CD4-positive, alpha-beta T cell (primary cell): ENCODE results near the gene OAT. TPM values are rescaled to one million over a fixed set of nuclear protein-coding genes. Genes with fewer than 3 reads are reported as not detected.

ENCODE experiments used
- ATAC-seq: fragments of 200-7000 bp; cut with Tn5 transposase; one replicate; pipeline ENCODE4 v1.10.0; 2022; ENCODE audit warnings: mild to moderate bottlenecking; ENCODE audit not compliant: poor library complexity
- CTCF ChIA-PET: fragments of 350-600 bp; sonication (Branson Sonifier 250); formaldehyde crosslinking; loops from one replicate; lab custom pipeline; 2021; ENCODE audit warnings: antibody characterized with exemption, inconsistent platforms; lab: Charles Lee
- POLR2A ChIA-PET: fragments of 350-600 bp; sonication (Branson Sonifier 250); formaldehyde crosslinking; loops from one replicate; lab custom pipeline; 2021; ENCODE audit warnings: antibody characterized with exemption, inconsistent platforms; lab: Charles Lee
- DNase-seq, 14 experiments: peaks; one replicate each; pipeline ENCODE4 v3.0.0-alpha.2; 2013 to 2020; ENCODE audit warnings: mixed read lengths in 2 of 14
- H3K27ac ChIP-seq, 2 donors: one replicate each; pipeline versions ENCODE4 v1.5.1 to v1.7.0; 2013; ENCODE audit warnings: low read length in 2 of 2, low read depth in 1 of 2, mild to moderate bottlenecking in 1 of 2
- H3K27me3 ChIP-seq, 2 experiments: 1 replicate in 1 of 2; 2 replicates in 1 of 2; pipeline versions ENCODE4 v1.6.1 to v1.7.0; 2013; ENCODE audit warnings: low read length in 2 of 2, control low read depth in 1 of 2, mild to moderate bottlenecking in 1 of 2, moderate library complexity in 1 of 2; ENCODE audit not compliant: insufficient read depth in 2 of 2, control insufficient read depth in 1 of 2
- H3K36me3 ChIP-seq: one replicate; pipeline ENCODE4 v1.6.1; 2013; ENCODE audit warnings: low read length, control low read depth; ENCODE audit not compliant: insufficient read depth
- H3K4me1 ChIP-seq: one replicate; pipeline ENCODE4 v1.6.1; 2013; ENCODE audit warnings: low read length, control low read depth; ENCODE audit not compliant: insufficient read depth
- H3K4me3 ChIP-seq: one replicate; pipeline ENCODE4 v1.5.1; 2013; ENCODE audit warnings: mild to moderate bottlenecking, low read length, moderate library complexity
- H3K9me3 ChIP-seq, 2 experiments: 1 replicate in 1 of 2; 2 replicates in 1 of 2; pipeline versions ENCODE4 v1.6.1 to v1.7.0; 2013; ENCODE audit warnings: low read length in 2 of 2, mild to moderate bottlenecking in 2 of 2, control low read depth in 1 of 2, moderate library complexity in 1 of 2; ENCODE audit not compliant: control insufficient read depth in 1 of 2, insufficient read depth in 1 of 2
- H3K27ac Mint-ChIP-seq: one replicate; pipeline ENCODE4 v1.8.0; 2020; ENCODE audit warnings: mixed read lengths
- H3K27me3 Mint-ChIP-seq: one replicate; pipeline ENCODE4 v1.8.0; 2021; ENCODE audit warnings: mixed read lengths
- H3K36me3 Mint-ChIP-seq: one replicate; pipeline ENCODE4 v1.8.0; 2021; ENCODE audit warnings: low read depth, mixed read lengths
- H3K4me1 Mint-ChIP-seq: one replicate; pipeline ENCODE4 v1.8.0; 2021; ENCODE audit warnings: low read depth, mixed read lengths
- H3K4me3 Mint-ChIP-seq: one replicate; pipeline ENCODE4 v1.8.0; 2020; ENCODE audit warnings: mild to moderate bottlenecking, mixed read lengths
- H3K9me3 Mint-ChIP-seq: one replicate; pipeline ENCODE4 v1.8.0; 2020; ENCODE audit warnings: mixed read lengths
- intact Hi-C, 2 experiments: fragments of 100-400 bp; cut with DNase I in 1 of 2; cut with micrococcal nuclease in 1 of 2; formaldehyde crosslinking; loops; one replicate each; pipeline versions ENCODE4 v1.15.1 to v1.9.0; 2023 to 2025; cut with DNase I, micrococcal nuclease
- total RNA-seq, 174 experiments: library from RNA in 2 of 174; stranded (reverse) in 2 of 174; gene quantifications; one replicate each; pipeline ENCODE4 v1.2.3 and lab custom pipeline; 2021 to 2026
- TF ChIP-seq, protein P1 (sequence below): fragments of 200-600 bp; IDR thresholded peaks from one replicate; pipeline ENCODE4 v1.8.0; 2022; ENCODE audit warnings: antibody characterized with exemption, mild to moderate bottlenecking

The OAT gene
- total RNA-seq, 2 experiments from 2014 or later, result 48.5 to 54.9 TPM

- Mint-ChIP-seq H3K27ac (no peak overlapping the region), H3K9me3 (no peaks in the 10 kb centered on the region), H3K27me3 (peaks cover 54% of the 10 kb centered on the region), H3K4me3 (no peak overlapping the region), H3K36me3 (no peaks in the 10 kb centered on the region), H3K4me1 (no peaks in the 10 kb centered on the region)
- ChIA-PET CTCF (interaction anchor here (1.0 kb wide), 1 partner anchor 16 kb away, joined by 3 read pairs; no protein-coding TSS in a partner anchor), POLR2A (no interaction called here)
- Histone ChIP-seq H3K4me1 (no peaks in the 10 kb centered on the region), H3K27me3 (peaks cover 22 to 32% of the 10 kb centered on the region in 2 experiments), H3K4me3 (no peak overlapping the region), H3K9me3 (peaks cover 0 to 5% of the 10 kb centered on the region in 2 experiments), H3K36me3 (no peaks in the 10 kb centered on the region), H3K27ac (no peak overlapping the region)
- TF ChIP-seq, protein P1, sequence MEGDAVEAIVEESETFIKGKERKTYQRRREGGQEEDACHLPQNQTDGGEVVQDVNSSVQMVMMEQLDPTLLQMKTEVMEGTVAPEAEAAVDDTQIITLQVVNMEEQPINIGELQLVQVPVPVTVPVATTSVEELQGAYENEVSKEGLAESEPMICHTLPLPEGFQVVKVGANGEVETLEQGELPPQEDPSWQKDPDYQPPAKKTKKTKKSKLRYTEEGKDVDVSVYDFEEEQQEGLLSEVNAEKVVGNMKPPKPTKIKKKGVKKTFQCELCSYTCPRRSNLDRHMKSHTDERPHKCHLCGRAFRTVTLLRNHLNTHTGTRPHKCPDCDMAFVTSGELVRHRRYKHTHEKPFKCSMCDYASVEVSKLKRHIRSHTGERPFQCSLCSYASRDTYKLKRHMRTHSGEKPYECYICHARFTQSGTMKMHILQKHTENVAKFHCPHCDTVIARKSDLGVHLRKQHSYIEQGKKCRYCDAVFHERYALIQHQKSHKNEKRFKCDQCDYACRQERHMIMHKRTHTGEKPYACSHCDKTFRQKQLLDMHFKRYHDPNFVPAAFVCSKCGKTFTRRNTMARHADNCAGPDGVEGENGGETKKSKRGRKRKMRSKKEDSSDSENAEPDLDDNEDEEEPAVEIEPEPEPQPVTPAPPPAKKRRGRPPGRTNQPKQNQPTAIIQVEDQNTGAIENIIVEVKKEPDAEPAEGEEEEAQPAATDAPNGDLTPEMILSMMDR, result no peak
- DNase-seq (no peak), ATAC-seq (no peak)
- intact Hi-C loops, result no loop called here
Measured at GRCh38 chr10:124380256-124380995, 38.3 kb downstream of the OAT start.

DNA sequence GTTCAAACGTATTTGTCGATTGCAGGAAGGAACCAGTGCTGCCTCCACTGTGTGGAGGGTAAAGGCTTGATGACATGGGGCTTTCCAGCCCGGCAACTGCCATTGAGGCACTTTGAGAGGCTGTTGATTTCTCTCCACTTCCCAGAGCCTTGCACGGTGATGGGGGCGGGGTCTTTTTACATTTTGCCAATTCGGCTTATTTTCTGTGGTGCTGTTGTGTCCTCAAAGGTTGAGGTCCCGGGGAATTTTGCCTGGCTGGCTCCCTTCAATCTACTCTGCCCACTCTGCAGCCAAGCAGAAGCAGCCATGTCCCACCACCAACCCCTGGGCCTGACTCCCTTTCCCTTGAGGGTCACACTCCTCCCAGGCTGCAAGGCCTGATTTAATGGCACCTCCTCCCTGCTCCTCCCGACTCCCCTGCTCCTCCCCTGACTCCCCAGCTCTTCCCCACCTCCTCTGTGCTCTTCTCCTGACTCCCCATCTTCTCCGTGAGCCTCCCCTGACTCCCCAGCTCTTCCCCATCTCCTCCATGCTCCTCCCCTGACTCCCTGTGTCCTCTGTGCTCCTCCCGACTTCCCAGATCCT lies 39.0 kb downstream of the OAT start:
- intact Hi-C loops, result no loop called here
- no peak overlapping the region for H3K4me3 Mint-ChIP-seq
- H3K27ac Mint-ChIP-seq, result no peak overlapping the region
- ATAC-seq, result no peak
- peaks cover 54% of the 10 kb centered on the region for H3K27me3 Mint-ChIP-seq
- H3K9me3 Mint-ChIP-seq, result no peaks in the 10 kb centered on the region
- H3K4me1 Mint-ChIP-seq, result no peaks in the 10 kb centered on the region
- no peak overlapping the region for H3K4me3 ChIP-seq
- peaks cover 0 to 5% of the 10 kb centered on the region in 2 experiments for H3K9me3 ChIP-seq
- no peaks in the 10 kb centered on the region for H3K4me1 ChIP-seq
- H3K36me3 ChIP-seq, result no peaks in the 10 kb centered on the region
- no peak for DNase-seq
- no peak overlapping the region for H3K27ac ChIP-seq
- ChIA-PET CTCF (interaction anchor here (1.0 kb wide), 1 partner anchor 15 kb away, joined by 3 read pairs; no protein-coding TSS in a partner anchor), POLR2A (no interaction called here)
- no peaks in the 10 kb centered on the region for H3K36me3 Mint-ChIP-seq
- TF ChIP-seq, protein P1, result no peak
- H3K27me3 ChIP-seq, result peaks cover 22 to 32% of the 10 kb centered on the region in 2 experiments

DNA sequence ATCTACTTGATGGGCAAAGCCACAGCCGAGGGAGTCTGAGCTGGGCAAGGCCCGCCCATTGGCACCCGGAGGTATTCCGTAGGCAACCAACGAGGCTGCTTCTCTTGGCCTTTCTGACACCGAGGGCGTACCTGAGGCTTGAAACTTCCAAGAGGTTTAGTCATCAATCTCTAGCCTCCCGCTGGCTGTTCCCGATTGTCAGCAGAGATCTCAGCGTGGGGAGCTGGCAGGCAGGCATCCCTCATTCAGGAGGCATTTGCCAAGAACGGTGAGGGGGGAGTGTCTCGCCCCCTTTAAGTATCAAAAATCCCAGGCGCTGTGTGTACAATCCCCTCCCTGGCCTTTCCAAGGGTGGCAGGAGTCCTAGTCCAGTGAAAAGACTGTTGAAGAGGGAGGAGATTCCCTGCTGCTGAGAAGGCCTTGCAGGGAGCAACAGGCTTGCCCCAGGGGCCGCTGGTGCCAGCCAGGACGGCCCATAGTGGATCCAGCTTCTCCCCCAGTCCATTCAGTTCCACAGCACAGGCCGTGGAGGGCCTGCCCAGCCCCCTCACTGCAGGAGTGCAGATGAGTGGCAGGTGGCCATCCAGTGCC lies 39.7 kb downstream of the OAT start:
- H3K36me3 Mint-ChIP-seq, result no peaks in the 10 kb centered on the region
- Histone ChIP-seq H3K27me3 (peaks cover 22 to 32% of the 10 kb centered on the region in 2 experiments), H3K4me1 (no peaks in the 10 kb centered on the region), H3K27ac (no peak overlapping the region), H3K9me3 (peaks cover 0 to 5% of the 10 kb centered on the region in 2 experiments), H3K4me3 (no peak overlapping the region), H3K36me3 (no peaks in the 10 kb centered on the region)
- H3K4me1 Mint-ChIP-seq, result no peaks in the 10 kb centered on the region
- intact Hi-C loops, result no loop called here
- POLR2A ChIA-PET, result no interaction called here
- DNase-seq, result no peak
- H3K27ac Mint-ChIP-seq, result no peak overlapping the region
- ATAC-seq, result no peak
- CTCF ChIA-PET, result interaction anchor here (1.0 kb wide), 1 partner anchor 15 kb away, joined by 3 read pairs; no protein-coding TSS in a partner anchor
- no peak overlapping the region for H3K4me3 Mint-ChIP-seq
- TF ChIP-seq, protein P1, result no peak
- no peaks in the 10 kb centered on the region for H3K9me3 Mint-ChIP-seq
- peaks cover 59% of the 10 kb centered on the region for H3K27me3 Mint-ChIP-seq
